HL-60 (cell line): Measurements from ENCODE around the gene PLEKHA8.

Source experiments
- DNase-seq, 2 experiments: peaks; one replicate each; pipeline ENCODE4 v3.0.0-alpha.2; 2010 to 2020; ENCODE audit warnings: low read depth in 1 of 2, low spot score in 1 of 2
- H3K27ac ChIP-seq: fragments of 250-450 bp; sonication (Bioruptor Pico); replicated peaks from 2 replicates; pipeline ENCODE4 v1.5.1; 2020; ENCODE audit warnings: mild to moderate bottlenecking, moderate library complexity
- H3K27me3 ChIP-seq: fragments of 250-450 bp; sonication (Bioruptor Pico); 2 replicates; pipeline ENCODE4 v1.5.1; 2021; ENCODE audit warnings: mild to moderate bottlenecking, moderate library complexity; ENCODE audit not compliant: insufficient read depth, poor library complexity, severe bottlenecking
- H3K4me3 ChIP-seq: replicated peaks from 2 replicates; pipeline ENCODE4 v1.5.1; 2011; ENCODE audit warnings: mild to moderate bottlenecking, control low read depth, low read length; ENCODE audit not compliant: insufficient read depth
- CTCF ChIP-seq: IDR thresholded peaks from one replicate; pipeline ENCODE4 v1.5.1; 2011; ENCODE audit warnings: low read length, control low read depth, inconsistent platforms; ENCODE audit not compliant: insufficient read depth
- GABPA ChIP-seq: IDR thresholded peaks from 2 replicates; pipeline ENCODE4 v1.6.1; 2012; ENCODE audit warnings: low read depth
- POLR2AphosphoS5 ChIP-seq: IDR thresholded peaks from 2 replicates; pipeline ENCODE4 v1.6.1; 2012; ENCODE audit warnings: low read depth
- REST ChIP-seq: IDR thresholded peaks from 2 replicates; pipeline ENCODE4 v1.6.1; 2012; ENCODE audit warnings: low read depth; ENCODE audit not compliant: insufficient replicate concordance
- SPI1 ChIP-seq: IDR thresholded peaks from 2 replicates; pipeline ENCODE4 v1.6.1; 2012; ENCODE audit warnings: low read depth, mild to moderate bottlenecking, borderline replicate concordance

PLEKHA8 gene

GRCh38 chr7:30149640-30150272 lies 121.5 kb downstream of the PLEKHA8 start:
- no peak for DNase-seq
- H3K27me3 ChIP-seq, result no peaks in the 10 kb centered on the region
- peak overlapping the region; percentile 81 for H3K27ac ChIP-seq
- H3K4me3 ChIP-seq, result no peak overlapping the region
- TF ChIP-seq CTCF (no peak), GABPA (no peak), REST (no peak), SPI1 (no peak), POLR2AphosphoS5 (no peak)

GRCh38 chr7:30150711-30151110 lies 122.5 kb downstream of the PLEKHA8 start:
- H3K27me3 ChIP-seq, result no peaks in the 10 kb centered on the region
- no peak for TF ChIP-seq REST
- no peak for TF ChIP-seq CTCF
- no peak for TF ChIP-seq GABPA
- TF ChIP-seq POLR2AphosphoS5, result no peak
- no peak for TF ChIP-seq SPI1
- DNase-seq, result no peak
- H3K27ac ChIP-seq, result no peak overlapping the region
- H3K4me3 ChIP-seq, result no peak overlapping the region

- Histone ChIP-seq H3K27ac (peak overlapping the region; percentile 99), H3K27me3 (no peaks in the 10 kb centered on the region), H3K4me3 (no peak overlapping the region)
- TF ChIP-seq SPI1 (no peak), REST (no peak), CTCF (no peak), GABPA (no peak), POLR2AphosphoS5 (no peak; the same call in 1 of the 2 replicates)
- DNase-seq, result peak in 1 of 2 experiments; percentile 51
Measured at GRCh38 chr7:30154111-30154587, 125.9 kb downstream of the PLEKHA8 start.
